Common myeloid progenitor, CD34-positive (primary cell): ENCODE measurements around the gene MFSD2A.

Experiments
- CTCF ChIA-PET: fragments of 350-600 bp; sonication (Branson Sonifier 250); formaldehyde crosslinking; loops from one replicate; lab custom pipeline; 2021; ENCODE audit warnings: antibody characterized with exemption; lab: Charles Lee
- POLR2A ChIA-PET: fragments of 350-600 bp; sonication (Branson Sonifier 250); formaldehyde crosslinking; loops from one replicate; lab custom pipeline; 2021; ENCODE audit warnings: antibody characterized with exemption; lab: Charles Lee
- DNase-seq, 3 donors: peaks; one replicate each; pipeline versions ENCODE4 v3.0.0 to v3.0.0-alpha.2; 2013
- H3K27ac ChIP-seq, 2 experiments: 1 replicate in 1 of 2; 2 replicates in 1 of 2; pipeline ENCODE4 v1.7.0; 2013; ENCODE audit warnings: inconsistent platforms in 2 of 2, low read length in 2 of 2, mild to moderate bottlenecking in 2 of 2, low read depth in 1 of 2, moderate library complexity in 1 of 2; ENCODE audit not compliant: severe bottlenecking in 2 of 2, insufficient read depth in 1 of 2, poor library complexity in 1 of 2
- H3K27me3 ChIP-seq, 5 experiments: replicated peaks in 2 of 5; 1 replicate in 3 of 5; 2 replicates in 2 of 5; pipeline versions ENCODE4 v1.6.1 to v1.7.0; 2013; ENCODE audit warnings: low read length in 4 of 5, mild to moderate bottlenecking in 2 of 5, moderate library complexity in 2 of 5, inconsistent platforms in 1 of 5; ENCODE audit not compliant: insufficient read depth in 5 of 5, control insufficient read depth in 4 of 5
- H3K36me3 ChIP-seq, 4 experiments: 1 replicate in 2 of 4; 2 replicates in 2 of 4; pipeline versions ENCODE4 v1.6.1 to v1.7.0; 2013; ENCODE audit warnings: low read length in 3 of 4, control low read depth in 1 of 4, mild to moderate bottlenecking in 1 of 4; ENCODE audit not compliant: control insufficient read depth in 4 of 4, insufficient read depth in 4 of 4
- H3K4me1 ChIP-seq, 4 experiments: 1 replicate in 3 of 4; 2 replicates in 1 of 4; pipeline versions ENCODE4 v1.6.1 to v1.7.1; 2013; ENCODE audit warnings: low read length in 3 of 4, mild to moderate bottlenecking in 3 of 4, control low read depth in 1 of 4, inconsistent platforms in 1 of 4, moderate library complexity in 1 of 4; ENCODE audit not compliant: control insufficient read depth in 4 of 4, insufficient read depth in 4 of 4; ENCODE audit errors: control extremely low read depth in 1 of 4
- H3K4me3 ChIP-seq, 7 experiments: 1 replicate in 4 of 7; 2 replicates in 3 of 7; pipeline versions ENCODE4 v1.5.1 to v1.7.0; 2013; ENCODE audit warnings: mild to moderate bottlenecking in 7 of 7, low read length in 6 of 7, moderate library complexity in 6 of 7, inconsistent platforms in 2 of 7, low read depth in 2 of 7, control low read depth in 1 of 7; ENCODE audit not compliant: insufficient read depth in 4 of 7, control insufficient read depth in 1 of 7; ENCODE audit errors: extremely low read depth in 1 of 7
- H3K9me3 ChIP-seq, 5 experiments: 1 replicate in 4 of 5; 2 replicates in 1 of 5; pipeline versions ENCODE4 v1.6.1 to v1.7.1; 2013; ENCODE audit warnings: low read length in 4 of 5, mild to moderate bottlenecking in 2 of 5, inconsistent platforms in 1 of 5, low read depth in 1 of 5, moderate library complexity in 1 of 5; ENCODE audit not compliant: control insufficient read depth in 4 of 5, insufficient read depth in 2 of 5; ENCODE audit errors: control extremely low read depth in 1 of 5
- WGBS: methylation state at CpG from one replicate; pipeline ENCODE4 v1.1.5; 2013; ENCODE audit not compliant: insufficient coverage; 5-methylcytosine and 5-hydroxymethylcytosine counted together

The MFSD2A gene

GRCh38 chr1:40014253-40014706, 59.3 kb downstream of the MFSD2A start:
- CTCF ChIA-PET, result interaction anchor here (1.2 to 2.0 kb wide), 2 partner anchors 10 to 14 kb away, joined by 3 to 8 read pairs; no protein-coding TSS in a partner anchor
- Histone ChIP-seq H3K4me3 (no peak overlapping the region), H3K27ac (peak overlapping the region; percentile 50 to 79), H3K27me3 (no peaks in the 10 kb centered on the region), H3K9me3 (peaks cover 0 to 2% (median 0%) of the 10 kb centered on the region in 5 experiments), H3K4me1 (peaks cover 2 to 22% (median 12%) of the 10 kb centered on the region in 4 experiments), H3K36me3 (no peaks in the 10 kb centered on the region)
- WGBS, result 71% methylated on average over 3 of the region's 3 CpGs
- peak; percentile 76 to 89 (median 82) for DNase-seq
- POLR2A ChIA-PET, result no interaction called here

GRCh38 chr1:40014812-40015594, 60.1 kb downstream of the MFSD2A start:
- H3K36me3 ChIP-seq, result no peaks in the 10 kb centered on the region
- H3K27ac ChIP-seq, result peak overlapping the region; percentile 20 to 79
- DNase-seq, result no peak
- peaks cover 0 to 2% (median 0%) of the 10 kb centered on the region in 5 experiments for H3K9me3 ChIP-seq
- WGBS, result 99% methylated on average over 6 of the region's 10 CpGs
- peaks cover 2 to 22% (median 12%) of the 10 kb centered on the region in 4 experiments for H3K4me1 ChIP-seq
- H3K4me3 ChIP-seq, result peak overlapping the region in 1 of 7 experiments; percentile 10
- POLR2A ChIA-PET, result no interaction called here
- H3K27me3 ChIP-seq, result no peaks in the 10 kb centered on the region
- CTCF ChIA-PET, result interaction anchor here (1.2 to 2.0 kb wide), 3 partner anchors 9 to 18 kb away, joined by 3 to 8 read pairs (median 3); no protein-coding TSS in a partner anchor

GRCh38 chr1:40017951-40018575, 63.1 kb downstream of the MFSD2A start:
- 90% methylated on average over 2 of the region's 5 CpGs for WGBS
- H3K4me3 ChIP-seq, result no peak overlapping the region
- H3K36me3 ChIP-seq, result no peaks in the 10 kb centered on the region
- ChIA-PET POLR2A (no interaction called here), CTCF (interaction anchor here (1.0 kb wide), 1 partner anchor 14 kb away, joined by 4 read pairs; no protein-coding TSS in a partner anchor)
- H3K4me1 ChIP-seq, result peaks cover 2 to 22% (median 12%) of the 10 kb centered on the region in 4 experiments
- H3K27ac ChIP-seq, result no peak overlapping the region
- H3K27me3 ChIP-seq, result no peaks in the 10 kb centered on the region
- peaks cover 0 to 2% (median 0%) of the 10 kb centered on the region in 5 experiments for H3K9me3 ChIP-seq
- DNase-seq, result no peak
